ENCODE measurements around the gene DGCR8.

The DGCR8 gene

DNA sequence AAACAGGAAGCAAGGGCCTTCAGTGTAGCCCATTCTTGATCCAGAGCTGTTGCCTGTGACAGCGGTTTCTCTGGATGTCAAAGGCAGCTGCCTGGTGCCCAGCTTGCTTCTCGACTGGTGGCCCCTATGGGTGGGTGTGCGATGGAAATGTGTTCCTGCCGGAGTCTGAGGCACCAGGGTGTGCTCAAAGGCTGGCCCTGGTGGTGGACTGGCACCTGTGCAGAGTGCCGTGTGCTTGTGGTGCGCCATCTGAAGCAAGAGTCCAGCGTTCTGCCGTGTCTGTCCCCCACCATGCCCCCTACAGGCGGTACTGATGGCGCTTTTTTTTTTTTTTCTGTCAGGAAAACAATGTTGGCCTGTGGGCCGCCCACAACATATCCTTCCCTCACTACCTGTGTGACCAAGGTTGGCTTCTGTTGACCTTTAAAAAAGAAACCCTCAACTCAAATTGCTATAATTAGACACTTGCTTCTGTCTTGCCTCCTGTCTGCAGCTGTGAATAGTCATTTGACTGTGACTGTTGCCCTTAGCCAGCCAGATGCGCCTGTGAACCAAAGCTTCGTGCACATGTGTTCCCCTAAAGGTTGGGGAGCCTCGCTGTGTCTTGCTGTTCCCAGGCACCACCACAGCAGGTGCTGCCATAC lies 31.1 kb downstream of the DGCR8 start:
- peak; percentile 36 for ATAC-seq
- TF ChIP-seq, protein P1, sequence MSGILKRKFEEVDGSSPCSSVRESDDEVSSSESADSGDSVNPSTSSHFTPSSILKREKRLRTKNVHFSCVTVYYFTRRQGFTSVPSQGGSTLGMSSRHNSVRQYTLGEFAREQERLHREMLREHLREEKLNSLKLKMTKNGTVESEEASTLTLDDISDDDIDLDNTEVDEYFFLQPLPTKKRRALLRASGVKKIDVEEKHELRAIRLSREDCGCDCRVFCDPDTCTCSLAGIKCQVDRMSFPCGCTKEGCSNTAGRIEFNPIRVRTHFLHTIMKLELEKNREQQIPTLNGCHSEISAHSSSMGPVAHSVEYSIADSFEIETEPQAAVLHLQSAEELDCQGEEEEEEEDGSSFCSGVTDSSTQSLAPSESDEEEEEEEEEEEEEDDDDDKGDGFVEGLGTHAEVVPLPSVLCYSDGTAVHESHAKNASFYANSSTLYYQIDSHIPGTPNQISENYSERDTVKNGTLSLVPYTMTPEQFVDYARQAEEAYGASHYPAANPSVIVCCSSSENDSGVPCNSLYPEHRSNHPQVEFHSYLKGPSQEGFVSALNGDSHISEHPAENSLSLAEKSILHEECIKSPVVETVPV (CRISPR knock-in tag; IDR thresholded peaks at IDR 0.05) = no peak
- TF ChIP-seq ISL1 (CRISPR knock-in tag; IDR thresholded peaks at IDR 0.05) (no peak), ESRRG (CRISPR knock-in tag; IDR thresholded peaks at IDR 0.05) (no peak), ARNTL (CRISPR knock-in tag; IDR thresholded peaks at IDR 0.05; ENCODE audit: borderline replicate concordance, low read depth) (no peak), RARB (CRISPR knock-in tag; IDR thresholded peaks at IDR 0.05) (no peak), PPARA (CRISPR knock-in tag; IDR thresholded peaks at IDR 0.05; ENCODE audit: borderline replicate concordance) (no peak), ZFP3 (CRISPR knock-in tag; IDR thresholded peaks at IDR 0.05) (no peak), ZNF8 (CRISPR knock-in tag; IDR thresholded peaks at IDR 0.05) (no peak), GLIS3 (CRISPR knock-in tag; IDR thresholded peaks at IDR 0.05) (no peak), ZFP30 (CRISPR knock-in tag; IDR thresholded peaks at IDR 0.05) (no peak), TOX (CRISPR knock-in tag; IDR thresholded peaks at IDR 0.05; ENCODE audit: borderline replicate concordance) (no peak), SNAI2 (CRISPR knock-in tag; IDR thresholded peaks at IDR 0.05) (no peak), ZNF70 (CRISPR knock-in tag; IDR thresholded peaks at IDR 0.05) (no peak), TCF4 (CRISPR knock-in tag; IDR thresholded peaks at IDR 0.05; ENCODE audit: borderline replicate concordance) (no peak), OSR1 (CRISPR knock-in tag; IDR thresholded peaks at IDR 0.05) (no peak), CSDC2 (CRISPR knock-in tag; IDR thresholded peaks at IDR 0.05) (no peak)
- TF ChIP-seq, protein P2, sequence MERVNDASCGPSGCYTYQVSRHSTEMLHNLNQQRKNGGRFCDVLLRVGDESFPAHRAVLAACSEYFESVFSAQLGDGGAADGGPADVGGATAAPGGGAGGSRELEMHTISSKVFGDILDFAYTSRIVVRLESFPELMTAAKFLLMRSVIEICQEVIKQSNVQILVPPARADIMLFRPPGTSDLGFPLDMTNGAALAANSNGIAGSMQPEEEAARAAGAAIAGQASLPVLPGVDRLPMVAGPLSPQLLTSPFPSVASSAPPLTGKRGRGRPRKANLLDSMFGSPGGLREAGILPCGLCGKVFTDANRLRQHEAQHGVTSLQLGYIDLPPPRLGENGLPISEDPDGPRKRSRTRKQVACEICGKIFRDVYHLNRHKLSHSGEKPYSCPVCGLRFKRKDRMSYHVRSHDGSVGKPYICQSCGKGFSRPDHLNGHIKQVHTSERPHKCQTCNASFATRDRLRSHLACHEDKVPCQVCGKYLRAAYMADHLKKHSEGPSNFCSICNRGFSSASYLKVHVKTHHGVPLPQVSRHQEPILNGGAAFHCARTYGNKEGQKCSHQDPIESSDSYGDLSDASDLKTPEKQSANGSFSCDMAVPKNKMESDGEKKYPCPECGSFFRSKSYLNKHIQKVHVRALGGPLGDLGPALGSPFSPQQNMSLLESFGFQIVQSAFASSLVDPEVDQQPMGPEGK (CRISPR knock-in tag; IDR thresholded peaks at IDR 0.05; ENCODE audit: borderline replicate concordance) = no peak
- TF ChIP-seq, protein P3, sequence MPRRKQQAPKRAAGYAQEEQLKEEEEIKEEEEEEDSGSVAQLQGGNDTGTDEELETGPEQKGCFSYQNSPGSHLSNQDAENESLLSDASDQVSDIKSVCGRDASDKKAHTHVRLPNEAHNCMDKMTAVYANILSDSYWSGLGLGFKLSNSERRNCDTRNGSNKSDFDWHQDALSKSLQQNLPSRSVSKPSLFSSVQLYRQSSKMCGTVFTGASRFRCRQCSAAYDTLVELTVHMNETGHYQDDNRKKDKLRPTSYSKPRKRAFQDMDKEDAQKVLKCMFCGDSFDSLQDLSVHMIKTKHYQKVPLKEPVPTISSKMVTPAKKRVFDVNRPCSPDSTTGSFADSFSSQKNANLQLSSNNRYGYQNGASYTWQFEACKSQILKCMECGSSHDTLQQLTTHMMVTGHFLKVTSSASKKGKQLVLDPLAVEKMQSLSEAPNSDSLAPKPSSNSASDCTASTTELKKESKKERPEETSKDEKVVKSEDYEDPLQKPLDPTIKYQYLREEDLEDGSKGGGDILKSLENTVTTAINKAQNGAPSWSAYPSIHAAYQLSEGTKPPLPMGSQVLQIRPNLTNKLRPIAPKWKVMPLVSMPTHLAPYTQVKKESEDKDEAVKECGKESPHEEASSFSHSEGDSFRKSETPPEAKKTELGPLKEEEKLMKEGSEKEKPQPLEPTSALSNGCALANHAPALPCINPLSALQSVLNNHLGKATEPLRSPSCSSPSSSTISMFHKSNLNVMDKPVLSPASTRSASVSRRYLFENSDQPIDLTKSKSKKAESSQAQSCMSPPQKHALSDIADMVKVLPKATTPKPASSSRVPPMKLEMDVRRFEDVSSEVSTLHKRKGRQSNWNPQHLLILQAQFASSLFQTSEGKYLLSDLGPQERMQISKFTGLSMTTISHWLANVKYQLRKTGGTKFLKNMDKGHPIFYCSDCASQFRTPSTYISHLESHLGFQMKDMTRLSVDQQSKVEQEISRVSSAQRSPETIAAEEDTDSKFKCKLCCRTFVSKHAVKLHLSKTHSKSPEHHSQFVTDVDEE (CRISPR knock-in tag; IDR thresholded peaks at IDR 0.05) = no peak

DNA sequence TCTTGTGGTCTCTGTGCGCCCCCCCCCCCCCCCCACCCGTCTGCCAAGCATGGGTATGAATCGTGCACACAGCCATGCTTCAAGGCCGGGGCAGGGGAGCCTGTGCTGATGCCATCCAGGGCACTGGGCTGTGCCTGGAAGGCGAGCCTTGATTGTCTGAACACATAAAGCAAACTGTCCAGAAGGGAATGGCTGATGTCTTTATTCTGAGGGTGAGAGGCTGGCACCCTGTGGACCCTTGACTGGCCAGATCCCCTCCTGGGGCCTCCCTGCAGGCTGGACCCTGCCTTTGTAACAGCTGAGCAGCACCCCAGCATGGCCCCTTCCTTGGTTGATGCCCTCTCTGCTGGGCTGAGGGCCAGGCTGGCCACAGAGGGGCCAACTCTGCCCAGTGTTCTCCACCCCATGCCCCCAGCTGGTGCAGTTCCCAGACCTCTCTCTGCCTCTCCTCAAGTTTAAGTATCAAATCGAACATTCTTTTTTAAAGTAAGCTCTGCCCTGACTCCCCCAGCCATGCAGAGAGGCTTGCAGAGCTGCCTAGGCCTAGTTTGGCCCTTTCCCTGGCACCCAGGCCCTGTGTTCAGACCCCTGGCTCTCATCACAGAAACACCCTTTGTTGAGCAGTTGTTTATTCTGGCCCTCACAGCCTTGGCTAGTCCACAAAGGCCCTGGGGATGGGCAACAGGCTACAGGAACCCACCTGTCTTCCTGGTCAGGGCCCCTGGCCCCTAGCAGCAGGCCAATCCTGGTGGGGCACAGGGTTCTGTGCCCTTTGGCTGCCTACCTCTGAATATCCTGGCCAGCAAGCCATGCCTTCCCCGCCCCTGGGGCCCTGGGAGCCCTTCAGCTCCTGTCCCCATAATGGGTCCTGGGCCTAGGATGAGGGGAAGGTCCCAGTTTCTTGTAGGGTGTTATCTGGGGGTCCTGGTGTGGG lies 31.9 kb downstream of the DGCR8 start:
- no peak for ATAC-seq
- no peak for TF ChIP-seq ZNF8 (CRISPR knock-in tag; IDR thresholded peaks at IDR 0.05)
- TF ChIP-seq ZFP30 (CRISPR knock-in tag; IDR thresholded peaks at IDR 0.05) = no peak
- no peak for TF ChIP-seq ZC3H10 (CRISPR knock-in tag; IDR thresholded peaks at IDR 0.05)
- TF ChIP-seq, protein P2 (CRISPR knock-in tag; IDR thresholded peaks at IDR 0.05; ENCODE audit: borderline replicate concordance) = no peak
- no peak for TF ChIP-seq ZNF565 (CRISPR knock-in tag; conservative IDR thresholded peaks at IDR 0.05; ENCODE audit: low read depth)
- no peak for TF ChIP-seq PPARA (CRISPR knock-in tag; IDR thresholded peaks at IDR 0.05; ENCODE audit: borderline replicate concordance)
- no peak for TF ChIP-seq ZFP3 (CRISPR knock-in tag; IDR thresholded peaks at IDR 0.05)
- TF ChIP-seq SNAI2 (CRISPR knock-in tag; IDR thresholded peaks at IDR 0.05) = no peak
- TF ChIP-seq, protein P1 (CRISPR knock-in tag; IDR thresholded peaks at IDR 0.05) = no peak
- no peak for TF ChIP-seq OSR1 (CRISPR knock-in tag; IDR thresholded peaks at IDR 0.05)
- TF ChIP-seq GLIS3 (CRISPR knock-in tag; IDR thresholded peaks at IDR 0.05) = no peak

Data from SK-N-SH treated with all-trans-retinoic acid at 6 μM for 48 hours (cell line).